GM19035 (cell line): ENCODE data around the gene CCDC146.
"Not testable (repeated sequence)": the region's sequence is repeated elsewhere in the genome, so short reads cannot be mapped to it uniquely, and the experiment has no call there.

Source experiments
- ATAC-seq: cut with Tn5 transposase; IDR thresholded peaks from one replicate; pipeline ENCODE4 v1.9.1; 2021; ENCODE audit not compliant: unreplicated experiment

The CCDC146 gene

DNA sequence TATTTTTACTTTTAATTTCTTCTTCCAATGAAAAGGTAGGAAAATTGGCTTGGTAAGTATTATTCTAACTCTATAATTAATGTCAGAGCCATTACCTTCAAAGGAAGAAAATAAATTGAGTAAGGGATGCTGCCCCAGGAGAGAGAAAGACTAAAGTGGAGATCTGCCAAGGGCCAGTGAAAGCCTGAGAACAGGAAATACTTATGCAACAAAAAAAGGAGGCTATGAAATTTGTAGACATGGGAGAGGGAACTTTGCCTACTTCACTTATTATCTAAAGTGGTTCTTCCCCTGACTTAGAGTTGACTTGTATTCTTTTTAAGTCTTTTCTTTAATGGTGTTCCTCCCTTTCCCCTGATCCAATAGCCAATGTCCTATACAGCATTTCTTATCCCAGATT, 29.8 kb downstream of the CCDC146 start:
- not testable (repeated sequence) for ATAC-seq

DNA sequence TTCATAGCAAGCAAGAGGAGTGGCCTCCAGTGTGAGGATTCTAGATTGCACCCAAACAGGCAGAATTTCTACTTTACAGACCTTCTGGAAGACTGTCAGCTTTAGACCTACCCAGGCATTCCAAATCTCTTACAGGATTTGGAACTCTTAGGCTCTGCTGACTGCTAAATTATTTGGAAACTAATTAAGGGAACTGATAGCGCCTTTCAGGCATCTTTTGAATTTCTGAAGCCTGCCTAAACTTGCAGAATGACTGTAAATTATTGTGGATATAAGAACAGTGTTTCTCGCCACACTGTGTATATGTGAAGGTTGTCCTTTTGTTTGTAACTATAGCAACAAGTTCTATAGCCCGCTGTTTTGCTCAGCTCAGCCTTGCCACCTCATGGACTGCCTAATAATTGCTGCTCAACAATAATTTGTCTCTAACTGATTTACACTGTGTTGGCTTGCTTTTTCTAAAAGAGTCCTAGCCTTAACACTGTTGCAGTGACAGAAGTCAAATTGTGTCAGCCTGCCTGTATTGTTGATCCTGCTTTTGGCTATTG, 32.6 kb downstream of the CCDC146 start:
- not testable (repeated sequence) for ATAC-seq

DNA sequence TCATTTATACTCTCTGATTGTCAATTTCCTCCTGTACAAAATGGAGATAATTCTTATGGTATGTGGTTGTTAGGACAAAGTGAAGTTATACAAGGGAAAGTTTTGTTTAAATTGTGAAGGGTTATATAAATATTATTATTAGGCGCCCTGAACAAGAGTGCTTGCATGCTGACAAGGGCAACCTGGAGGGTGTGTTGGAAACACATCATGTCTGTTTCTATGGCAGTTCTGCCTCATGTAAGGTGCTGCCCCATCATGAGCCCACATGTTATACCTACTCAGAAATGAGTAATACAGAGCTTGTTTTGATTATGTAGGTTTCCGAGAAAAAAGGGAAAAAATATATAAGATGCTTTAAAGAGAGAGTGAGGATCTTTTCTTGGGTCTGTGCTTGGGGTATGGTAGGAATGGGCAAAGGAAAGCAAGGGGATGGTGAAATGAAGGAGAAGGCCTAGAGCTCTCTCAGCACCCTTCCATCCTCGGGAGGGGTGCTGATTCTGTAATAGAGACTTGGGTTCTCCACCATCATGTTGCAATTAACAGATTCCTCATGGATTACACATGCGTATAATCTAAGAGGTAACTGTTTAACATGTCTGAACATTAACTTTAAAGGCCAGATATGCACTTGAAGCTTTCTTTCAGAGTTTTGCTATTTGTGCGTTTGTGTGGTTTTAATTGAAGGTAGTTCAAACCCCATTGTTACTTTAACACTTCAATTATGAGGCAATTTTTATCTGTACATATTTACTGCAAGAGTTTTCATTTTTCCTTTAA, 33.4 kb downstream of the CCDC146 start:
- ATAC-seq, result not testable (repeated sequence)

DNA sequence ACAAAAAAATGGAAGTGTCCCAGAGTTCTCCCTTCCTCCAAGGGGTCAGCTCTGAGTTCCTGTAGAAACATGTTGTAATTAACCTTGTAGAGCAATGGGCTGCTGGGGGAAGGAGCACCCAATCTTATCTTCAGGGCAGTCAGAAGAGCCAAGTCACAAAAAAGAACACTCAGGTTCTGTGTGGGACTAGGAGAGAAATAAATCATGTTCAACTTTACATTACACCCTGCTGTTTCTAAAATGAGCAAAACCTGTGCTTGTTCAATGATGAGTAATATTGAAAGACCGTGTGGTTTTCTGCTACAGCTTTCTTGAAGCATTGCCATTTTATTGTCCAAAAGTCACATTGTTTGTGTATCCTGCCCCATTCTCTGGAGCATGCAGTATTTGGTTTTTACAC, 34.6 kb downstream of the CCDC146 start:
- ATAC-seq, result peak; percentile 86

DNA sequence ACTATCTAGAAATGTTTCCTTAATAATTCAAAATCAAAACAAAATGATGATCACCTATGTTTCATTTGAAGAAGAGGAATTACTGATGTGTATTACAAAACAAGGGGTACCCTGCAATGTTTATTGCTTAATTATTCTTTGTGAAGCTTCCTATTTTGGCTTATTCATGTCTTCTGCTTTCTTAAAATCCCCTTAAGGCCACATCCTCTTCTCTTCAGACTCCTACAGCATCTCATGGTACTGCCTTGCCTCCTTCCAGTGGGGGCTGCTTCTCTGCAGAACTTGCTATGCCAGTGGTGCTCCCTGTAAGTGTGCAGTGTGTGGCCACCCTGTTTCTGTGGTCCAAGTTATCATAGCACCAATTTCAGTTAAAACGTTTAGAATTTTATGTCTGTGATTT, 35.0 kb downstream of the CCDC146 start:
- ATAC-seq, result peak; percentile 58

DNA sequence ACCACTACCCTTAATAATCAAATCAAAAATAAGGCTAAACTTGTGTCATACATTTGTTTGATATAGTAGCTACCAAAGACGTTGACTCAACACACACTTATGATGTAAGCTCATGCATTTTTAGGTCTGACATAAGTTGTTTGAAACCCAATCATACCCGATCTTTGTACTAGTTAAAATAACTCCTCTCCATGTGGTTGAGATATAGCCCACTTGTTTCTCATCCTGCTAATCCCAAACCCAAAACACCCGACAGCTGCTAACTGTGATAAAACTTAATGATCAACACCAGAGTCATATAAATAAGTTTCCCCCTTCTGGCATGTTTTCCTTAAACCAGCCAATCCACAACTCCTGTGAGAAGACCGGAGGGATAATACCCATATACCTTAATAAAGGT, 48.7 kb downstream of the CCDC146 start:
- not testable (repeated sequence) for ATAC-seq

DNA sequence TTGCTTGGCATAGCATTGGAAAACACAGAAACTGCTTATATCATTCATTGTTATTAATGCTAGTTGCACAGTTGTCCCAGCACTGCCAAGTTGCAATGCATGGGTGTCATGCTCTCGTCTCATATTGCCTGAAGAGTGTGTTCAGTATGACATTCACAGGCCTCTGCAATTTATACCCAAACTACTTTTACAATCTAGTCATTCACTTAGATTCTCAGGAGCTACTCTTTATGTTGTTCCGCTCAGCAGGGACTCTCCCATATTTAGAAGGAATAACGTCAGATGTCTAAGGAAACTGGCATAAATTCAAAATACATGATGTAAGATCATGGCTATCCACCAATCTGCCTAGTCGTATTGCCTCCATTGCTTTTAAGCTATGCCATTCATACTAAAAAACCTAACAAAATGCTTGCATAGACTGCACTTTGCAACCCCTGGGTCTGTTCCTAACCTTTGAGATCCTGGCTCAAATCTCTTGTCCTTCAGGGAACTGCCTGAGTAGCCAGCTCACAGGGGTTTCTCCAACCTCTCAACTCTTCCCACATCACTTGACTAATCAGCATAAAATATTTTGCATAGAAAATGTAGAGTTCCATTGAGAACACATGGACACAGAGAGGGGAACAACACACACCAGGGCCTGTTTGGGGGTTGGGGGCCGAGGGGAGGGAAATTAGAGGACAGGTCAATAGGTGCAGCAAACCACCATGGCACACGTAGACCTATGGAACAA, 50.2 kb downstream of the CCDC146 start:
- ATAC-seq, result not testable (repeated sequence)

DNA sequence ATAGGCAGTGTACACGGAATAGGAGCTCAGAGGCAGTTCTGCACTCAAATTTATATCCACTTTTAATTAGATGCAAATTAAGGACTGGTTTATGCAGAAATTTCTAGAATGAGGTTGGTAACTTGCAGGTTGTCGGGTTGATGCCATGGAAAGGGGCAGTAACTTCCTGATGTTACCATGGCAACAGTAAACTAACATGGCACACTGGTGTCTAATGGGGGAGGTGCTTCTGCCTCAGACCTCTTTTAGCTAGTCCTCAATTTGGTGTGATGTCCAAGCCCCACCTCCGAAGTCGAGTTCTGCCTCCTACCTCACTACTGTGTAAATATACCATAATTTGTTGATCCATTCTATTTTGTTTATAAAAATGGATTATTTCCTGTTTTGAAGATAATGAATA, 52.0 kb downstream of the CCDC146 start:
- not testable (repeated sequence) for ATAC-seq

DNA sequence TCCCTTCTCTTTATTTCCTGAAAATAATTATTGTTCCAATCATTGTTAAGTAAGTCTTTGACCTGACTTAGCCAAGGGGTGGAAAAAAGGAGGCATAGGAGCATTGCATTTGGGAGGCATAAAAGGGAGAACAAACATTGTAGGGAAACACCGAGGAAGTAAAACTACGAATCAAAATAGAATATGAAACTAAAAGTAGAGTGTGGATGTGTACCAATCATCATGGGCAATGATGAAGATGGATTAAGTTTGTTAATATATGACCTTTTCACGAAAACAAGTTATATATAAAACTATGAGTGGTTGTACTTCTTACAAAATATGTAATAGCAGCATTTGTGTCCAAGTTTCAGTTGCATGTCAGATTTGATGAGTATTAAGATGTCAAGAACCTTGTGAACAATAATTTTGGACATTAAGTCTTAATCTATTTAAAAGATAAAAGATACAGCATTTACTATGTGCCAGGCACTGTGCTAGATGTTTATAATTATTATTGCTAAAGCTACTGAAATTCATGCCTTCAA, 52.9 kb downstream of the CCDC146 start:
- not testable (repeated sequence) for ATAC-seq

DNA sequence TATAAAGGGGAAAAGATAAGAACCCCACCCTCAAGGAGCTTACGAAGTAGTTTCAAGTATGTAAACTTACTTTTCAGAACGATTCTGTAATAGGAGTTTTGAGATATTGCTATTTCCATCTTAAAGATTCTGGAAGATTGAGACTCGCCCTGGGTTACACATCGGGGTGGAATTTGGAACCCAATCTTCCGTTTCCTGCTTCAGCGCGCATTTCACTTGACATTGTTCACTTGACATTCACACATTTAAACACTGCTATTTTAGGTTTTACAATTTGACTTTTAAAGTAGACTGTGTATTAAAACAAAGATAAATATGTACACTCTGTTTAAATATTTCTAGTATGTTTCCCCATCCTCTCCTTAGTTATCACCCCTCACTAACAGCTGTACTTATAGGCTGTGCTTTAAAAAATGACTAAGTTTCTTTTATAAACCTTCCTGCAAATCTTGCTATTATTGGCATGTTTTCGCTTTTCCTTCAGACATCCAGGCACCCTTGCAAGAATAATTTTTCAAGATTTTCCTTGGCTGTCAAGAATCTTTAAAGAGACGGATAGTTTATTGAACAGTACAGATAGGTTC, 55.0 kb downstream of the CCDC146 start:
- not testable (repeated sequence) for ATAC-seq

DNA sequence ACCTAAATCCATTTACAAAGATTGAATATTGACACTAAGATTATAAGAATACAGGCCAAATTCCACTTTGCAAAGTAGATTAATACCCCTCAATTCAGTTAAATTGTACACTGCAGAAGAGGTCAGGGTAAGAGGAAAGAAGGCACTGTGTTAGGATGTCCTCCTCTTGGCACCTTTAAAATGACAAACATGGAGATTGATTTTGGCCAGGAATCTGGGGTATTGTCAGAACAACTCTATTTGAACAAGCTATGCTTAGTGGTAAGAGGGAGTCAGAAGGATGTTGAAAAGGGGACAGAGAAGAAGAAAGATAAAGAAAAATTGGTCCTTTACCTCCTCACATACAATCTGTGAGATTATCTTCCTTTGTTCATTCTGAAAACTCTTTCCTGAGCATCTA, 55.6 kb downstream of the CCDC146 start:
- ATAC-seq, result not testable (repeated sequence)

DNA sequence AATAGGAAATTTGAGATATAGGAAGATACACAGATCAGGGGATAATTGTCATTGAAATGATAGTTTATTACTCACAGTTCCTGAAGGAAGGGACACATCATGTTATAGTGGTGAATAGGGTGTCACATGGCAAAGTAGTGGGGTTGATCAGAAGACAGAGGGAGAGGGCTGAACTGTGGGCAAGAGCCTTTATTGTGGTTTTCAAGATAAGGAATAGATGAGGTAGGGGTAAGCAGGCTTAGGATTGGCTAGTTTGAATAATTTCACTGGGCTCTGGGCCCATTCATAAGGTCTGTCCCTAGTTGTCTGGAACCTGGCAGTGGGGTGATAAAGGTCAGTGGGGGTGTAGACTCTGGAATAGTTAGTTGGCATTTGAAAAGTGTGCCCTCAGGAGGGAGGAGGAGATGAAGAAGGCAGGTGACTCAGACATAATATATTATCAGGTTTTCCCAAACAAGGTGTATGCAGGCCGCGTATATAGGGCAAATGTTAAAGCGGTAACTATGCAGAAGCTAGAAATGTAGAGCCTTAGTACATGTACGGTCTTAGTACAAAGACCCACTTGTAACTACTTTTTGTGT, 58.7 kb downstream of the CCDC146 start:
- no peak for ATAC-seq

DNA sequence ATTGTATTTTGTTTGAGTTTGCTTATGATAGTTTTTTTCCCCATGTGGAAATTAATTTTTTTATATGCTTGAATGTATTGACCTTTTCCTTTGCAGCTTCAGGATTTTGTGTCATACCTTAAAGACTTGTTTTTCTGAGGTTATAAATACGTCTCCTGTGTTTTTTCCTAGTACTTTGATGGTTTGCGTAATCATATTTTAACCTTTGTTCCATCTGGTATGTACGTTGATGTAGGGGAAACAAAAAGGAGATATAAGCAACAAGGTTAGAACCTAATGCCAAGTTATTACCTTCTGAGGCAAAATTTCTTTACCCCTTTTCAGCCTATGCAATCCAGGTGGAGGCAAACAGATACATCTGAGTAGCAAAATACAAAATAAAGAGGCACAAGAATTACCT, 59.3 kb downstream of the CCDC146 start:
- ATAC-seq, result no peak

DNA sequence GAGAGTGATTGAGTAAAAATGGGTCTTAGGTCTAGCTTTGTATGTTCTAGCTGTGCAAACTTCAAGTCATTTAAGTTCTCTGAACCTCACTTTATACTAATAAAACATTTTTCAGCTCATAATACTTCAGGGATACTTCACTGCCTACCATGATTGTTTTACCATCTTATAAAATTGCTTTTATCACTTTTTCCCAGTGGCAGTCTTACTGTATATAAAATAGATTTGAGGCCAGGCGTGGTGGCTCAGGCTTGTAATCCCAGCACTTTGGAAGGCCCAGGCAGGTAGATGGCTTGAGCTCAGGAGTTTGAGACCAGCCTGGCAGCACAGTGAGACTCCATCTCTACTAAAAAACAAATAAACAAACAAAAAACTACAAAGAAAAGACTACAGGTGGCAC, 59.8 kb downstream of the CCDC146 start:
- no peak for ATAC-seq

DNA sequence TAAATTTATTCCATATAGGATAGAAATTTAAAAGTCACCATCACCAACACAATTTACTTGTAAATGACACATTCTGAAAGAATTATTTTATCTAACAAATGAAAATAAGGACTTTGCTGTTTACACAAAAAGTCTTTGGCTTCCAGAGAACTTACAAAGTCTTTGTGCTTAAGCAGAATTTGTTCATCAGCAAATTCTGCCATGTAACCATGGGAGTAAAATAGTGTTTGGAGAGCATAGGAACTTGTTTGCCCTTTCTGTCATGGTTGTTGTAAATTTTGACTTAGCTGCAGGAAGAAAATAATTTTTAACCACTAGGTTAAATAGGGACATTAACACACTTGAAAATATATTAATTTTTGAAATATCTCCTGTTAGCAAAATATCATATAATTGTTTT, 62.0 kb downstream of the CCDC146 start:
- no peak for ATAC-seq

DNA sequence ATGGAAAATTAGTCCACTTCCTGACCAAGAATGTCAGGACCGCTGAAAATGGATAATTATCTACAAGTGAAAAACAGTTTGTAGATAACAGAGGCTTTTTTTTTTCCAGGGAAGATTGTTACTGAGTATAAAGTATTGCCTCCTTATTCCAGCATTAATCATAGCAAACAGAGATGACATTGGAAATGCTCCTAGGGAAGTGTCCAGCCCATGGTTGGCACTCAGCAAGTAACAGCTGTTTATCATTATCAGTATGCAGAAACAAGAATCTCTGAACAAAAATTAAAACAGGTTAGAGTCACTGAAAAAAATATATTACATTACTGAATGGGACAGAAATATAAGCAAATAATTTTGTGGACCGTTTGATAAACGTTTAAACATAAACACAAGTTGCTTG, 62.6 kb downstream of the CCDC146 start:
- no peak for ATAC-seq

DNA sequence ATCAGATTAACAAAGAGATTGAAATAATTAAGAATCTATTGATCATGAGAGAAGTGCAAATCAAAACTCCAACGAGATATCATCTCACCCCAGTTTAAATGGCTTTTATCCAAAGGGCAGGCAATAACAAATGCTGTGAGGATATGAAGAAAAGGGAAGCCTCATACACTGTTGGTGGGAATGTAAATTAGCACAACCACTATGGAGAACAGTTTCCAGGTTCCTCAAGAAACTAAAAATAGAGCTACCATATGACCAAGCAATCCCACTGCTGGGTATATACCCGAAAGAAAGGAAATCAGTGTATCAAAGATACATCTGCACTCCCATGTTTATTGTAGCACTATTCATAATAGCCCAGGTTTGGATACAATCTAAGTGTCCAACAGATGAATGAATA, 63.5 kb downstream of the CCDC146 start:
- no peak for ATAC-seq

DNA sequence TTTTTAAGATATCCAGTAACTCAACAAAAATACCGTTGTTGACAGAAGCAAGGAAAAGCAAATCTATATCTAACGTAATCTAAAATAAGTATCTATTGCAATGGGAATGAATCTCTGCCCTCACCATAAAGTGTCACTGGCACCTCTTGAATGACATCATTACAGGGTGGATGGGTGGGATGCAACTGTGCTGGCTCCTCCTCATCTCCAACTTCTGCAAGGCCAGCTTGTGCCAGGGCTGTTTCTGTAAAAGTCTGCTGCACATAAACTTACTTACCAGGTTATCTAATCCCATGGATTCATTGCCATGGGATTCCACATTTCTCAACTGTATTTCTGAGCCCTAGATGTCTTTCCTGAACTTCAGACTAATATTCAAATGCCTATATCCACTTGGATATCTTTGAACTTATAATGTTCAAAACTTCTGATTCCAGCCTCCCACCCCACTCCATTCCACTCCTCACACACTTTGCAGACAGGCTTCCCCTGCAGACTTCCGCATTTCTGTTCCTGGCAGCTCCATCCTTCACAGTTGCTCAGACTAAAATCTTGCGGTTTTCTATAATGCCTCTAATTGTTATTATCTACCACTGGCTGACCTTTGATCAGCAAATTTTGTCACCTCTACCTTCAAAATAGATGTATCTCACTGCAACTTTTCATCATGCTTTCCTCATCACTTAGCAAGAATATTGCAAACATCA, 66.5 kb downstream of the CCDC146 start:
- ATAC-seq, result no peak

DNA sequence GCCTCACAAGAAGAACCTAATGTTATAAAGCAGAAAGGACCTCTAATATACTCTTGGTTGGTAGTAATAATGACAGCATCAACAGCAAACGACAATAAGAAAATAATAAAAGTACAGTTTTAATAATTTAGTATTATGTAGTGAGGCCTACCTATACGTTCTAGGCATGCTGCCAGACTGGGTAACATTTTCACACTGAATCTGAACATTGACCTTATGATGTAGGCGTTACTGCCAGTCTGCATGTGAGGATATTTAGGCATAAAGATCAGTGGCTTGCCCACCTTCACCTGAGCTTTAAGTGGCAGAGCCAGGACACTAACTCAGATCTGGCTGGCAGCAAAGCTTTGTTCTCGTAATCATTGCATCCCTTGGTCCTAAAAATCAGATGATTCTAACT, 74.7 kb downstream of the CCDC146 start:
- ATAC-seq, result no peak
